ENCODE data around the gene CRLF3. TPM values are rescaled to one million over a fixed set of nuclear protein-coding genes. Genes with fewer than 3 reads are reported as not detected.

The CRLF3 gene
- total and polyA plus RNA-seq, 2 donors (not counting 1 experiment from before 2014, with no cell fraction given) = 31.6 to 83.2 TPM

DNA sequence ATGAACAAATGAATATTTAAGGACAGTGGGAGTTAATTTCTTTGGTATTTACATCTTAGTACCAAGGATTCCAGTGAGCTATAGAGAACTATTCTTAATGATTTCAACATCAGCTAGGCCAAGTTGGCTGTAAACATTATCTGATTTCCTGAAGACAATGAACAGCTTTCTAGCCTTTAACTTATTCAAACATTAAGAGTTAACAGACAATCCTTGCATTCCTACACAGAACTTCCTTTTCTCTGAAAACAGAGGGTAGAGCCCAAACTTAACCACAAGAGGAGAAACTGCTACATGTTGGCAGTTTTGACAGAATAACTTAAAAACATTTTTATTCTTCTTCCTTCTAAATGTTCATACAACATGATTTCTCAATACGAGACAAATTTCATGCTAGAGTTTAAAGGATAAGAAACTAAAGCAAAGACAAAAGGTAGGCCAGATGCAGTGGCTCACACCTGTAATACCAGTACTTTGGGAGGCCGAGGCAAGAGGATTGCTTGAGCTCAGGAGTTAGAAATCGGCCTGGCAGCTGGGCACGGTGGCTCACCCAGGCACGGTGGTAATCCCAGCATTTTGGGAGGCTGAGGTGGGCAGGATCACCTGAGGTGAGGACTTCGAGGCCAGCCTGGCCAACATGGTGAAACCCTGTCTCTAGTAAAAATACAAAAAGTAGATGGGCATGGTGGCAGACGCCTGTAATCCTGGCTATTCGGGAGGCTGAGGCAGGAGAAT is 4.4 kb downstream of the CRLF3 start:
- POLR2A ChIA-PET = interaction anchor here (8.2 kb wide), 1 partner anchor 10 kb away, joined by 66 read pairs; no protein-coding TSS in a partner anchor

DNA sequence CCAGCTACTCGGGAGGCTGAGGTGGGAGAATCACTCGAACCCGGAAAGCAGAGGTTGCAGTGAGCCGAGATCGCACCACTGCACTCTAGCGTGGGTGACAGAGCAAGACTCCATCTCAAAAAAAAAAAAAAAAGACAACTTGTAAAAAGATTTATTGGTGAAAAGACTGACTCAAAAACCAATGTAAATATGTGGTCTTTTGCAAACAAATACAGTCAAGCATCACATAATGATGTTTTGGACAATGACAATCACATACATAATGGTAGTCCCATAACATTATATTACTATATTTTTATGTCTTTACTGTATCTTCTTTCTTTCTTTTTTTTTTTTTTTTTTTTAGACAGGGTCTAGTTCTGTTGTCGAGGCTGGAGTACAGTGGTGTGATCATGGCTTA is 8.3 kb downstream of the CRLF3 start:
- WGBS (ENCODE audit: insufficient coverage) = no CpG with 5 or more reads among the region's 7 CpGs
- ATAC-seq (ENCODE audit: low read depth) (no peak), DNase-seq (no peak)
- Histone ChIP-seq H3K79me2 (ENCODE audit: control insufficient read depth, insufficient read depth, low read length) (peaks cover 100% of the 10 kb centered on the region), H3K9ac (ENCODE audit: low read length) (no peak overlapping the region), H2AFZ (ENCODE audit: insufficient read depth, low read depth, low read length, poor library complexity, severe bottlenecking) (no peak overlapping the region), H4K20me1 (ENCODE audit: control insufficient read depth, insufficient read depth, low read length, poor library complexity, severe bottlenecking) (peaks cover 22% of the 10 kb centered on the region), H3K27ac (ENCODE audit: low read length in 2 of 2) (no peak overlapping the region), H3K27me3 (replicated peaks in 1 of 4; ENCODE audit: control extremely low read depth in 1 of 4, control insufficient read depth in 3 of 4, insufficient read depth in 4 of 4, low read length in 3 of 4) (no peaks in the 10 kb centered on the region), H3K4me1 (ENCODE audit: control insufficient read depth in 2 of 2, insufficient read depth in 2 of 2, low read length in 2 of 2) (peaks cover 52 to 62% of the 10 kb centered on the region in 2 donors), H3K4me3 (ENCODE audit: control extremely low read depth in 1 of 5, extremely low read depth in 1 of 5, insufficient read depth in 1 of 5, low read depth in 2 of 5, low read length in 4 of 5) (no peak overlapping the region), H3K9me3 (ENCODE audit: control extremely low read depth in 1 of 3, control insufficient read depth in 2 of 3, insufficient read depth in 1 of 3, low read length in 2 of 3) (no peaks in the 10 kb centered on the region), H3K36me3 (replicated peaks in 1 of 2; ENCODE audit: control extremely low read depth in 1 of 2, control insufficient read depth in 1 of 2, extremely low read depth in 1 of 2, insufficient read depth in 2 of 2, low read length in 1 of 2) (peaks cover 0 to 12% of the 10 kb centered on the region in 2 experiments), H3K4me2 (replicated peaks; ENCODE audit: low read depth, low read length, poor library complexity, severe bottlenecking) (no peak overlapping the region)
- POLR2A ChIA-PET = no interaction called here
- no peak for TF ChIP-seq EZH2 (IDR thresholded peaks at IDR 0.05; ENCODE audit: borderline replicate concordance, insufficient read depth, low read depth, low read length, poor library complexity, severe bottlenecking)
- TF ChIP-seq, protein P1, sequence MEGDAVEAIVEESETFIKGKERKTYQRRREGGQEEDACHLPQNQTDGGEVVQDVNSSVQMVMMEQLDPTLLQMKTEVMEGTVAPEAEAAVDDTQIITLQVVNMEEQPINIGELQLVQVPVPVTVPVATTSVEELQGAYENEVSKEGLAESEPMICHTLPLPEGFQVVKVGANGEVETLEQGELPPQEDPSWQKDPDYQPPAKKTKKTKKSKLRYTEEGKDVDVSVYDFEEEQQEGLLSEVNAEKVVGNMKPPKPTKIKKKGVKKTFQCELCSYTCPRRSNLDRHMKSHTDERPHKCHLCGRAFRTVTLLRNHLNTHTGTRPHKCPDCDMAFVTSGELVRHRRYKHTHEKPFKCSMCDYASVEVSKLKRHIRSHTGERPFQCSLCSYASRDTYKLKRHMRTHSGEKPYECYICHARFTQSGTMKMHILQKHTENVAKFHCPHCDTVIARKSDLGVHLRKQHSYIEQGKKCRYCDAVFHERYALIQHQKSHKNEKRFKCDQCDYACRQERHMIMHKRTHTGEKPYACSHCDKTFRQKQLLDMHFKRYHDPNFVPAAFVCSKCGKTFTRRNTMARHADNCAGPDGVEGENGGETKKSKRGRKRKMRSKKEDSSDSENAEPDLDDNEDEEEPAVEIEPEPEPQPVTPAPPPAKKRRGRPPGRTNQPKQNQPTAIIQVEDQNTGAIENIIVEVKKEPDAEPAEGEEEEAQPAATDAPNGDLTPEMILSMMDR (IDR thresholded peaks at IDR 0.05) = no peak
- H3K27me3 Mint-ChIP-seq = no peaks in the 10 kb centered on the region
- H3K27ac Mint-ChIP-seq = peak overlapping the region; percentile 67
- peaks cover 56% of the 10 kb centered on the region for H3K4me1 Mint-ChIP-seq
- H3K9me3 Mint-ChIP-seq (ENCODE audit: insufficient read depth) = no peaks in the 10 kb centered on the region
- no peak overlapping the region for H3K4me3 Mint-ChIP-seq
- CTCF ChIA-PET = no interaction called here
- intact Hi-C loops (cut with micrococcal nuclease) = no loop called here

More for the DNA sequence above, 4.4 kb downstream of the CRLF3 start:
- H3K4me1 ChIP-seq (ENCODE audit: control insufficient read depth in 2 of 2, insufficient read depth in 2 of 2, low read length in 2 of 2) = peaks cover 57 to 61% of the 10 kb centered on the region in 2 donors
- H3K9ac ChIP-seq (ENCODE audit: low read length) = peak overlapping the region; percentile 18
- H3K4me3 Mint-ChIP-seq = peak overlapping the region; percentile 94
- H3K36me3 ChIP-seq (replicated peaks in 1 of 2; ENCODE audit: control extremely low read depth in 1 of 2, control insufficient read depth in 1 of 2, extremely low read depth in 1 of 2, insufficient read depth in 2 of 2, low read length in 1 of 2) = peaks cover 0 to 5% of the 10 kb centered on the region in 2 experiments
- H3K9me3 Mint-ChIP-seq (ENCODE audit: insufficient read depth) = no peaks in the 10 kb centered on the region
- DNase-seq (no peak), ATAC-seq (ENCODE audit: low read depth) (no peak)
- H3K4me3 ChIP-seq (ENCODE audit: control extremely low read depth in 1 of 5, extremely low read depth in 1 of 5, insufficient read depth in 1 of 5, low read depth in 2 of 5, low read length in 4 of 5) = peak overlapping the region in 2 of 5 experiments; percentile 2 to 5
- intact Hi-C loops (cut with micrococcal nuclease) = loop anchor here (10.0 kb wide), 1 partner anchor 445 kb away; the partner anchor contains the start of gene CPD
- H3K27me3 ChIP-seq (replicated peaks in 1 of 4; ENCODE audit: control extremely low read depth in 1 of 4, control insufficient read depth in 3 of 4, insufficient read depth in 4 of 4, low read length in 3 of 4) = no peaks in the 10 kb centered on the region
- peak overlapping the region; percentile 16 for H2AFZ ChIP-seq (ENCODE audit: insufficient read depth, low read depth, low read length, poor library complexity, severe bottlenecking)
- TF ChIP-seq, protein P1 (IDR thresholded peaks at IDR 0.05) = no peak
- no peak for TF ChIP-seq EZH2 (IDR thresholded peaks at IDR 0.05; ENCODE audit: borderline replicate concordance, insufficient read depth, low read depth, low read length, poor library complexity, severe bottlenecking)
- H3K27me3 Mint-ChIP-seq = no peaks in the 10 kb centered on the region
- H3K79me2 ChIP-seq (ENCODE audit: control insufficient read depth, insufficient read depth, low read length) = peaks cover 100% of the 10 kb centered on the region
- WGBS (ENCODE audit: insufficient coverage) = 38% methylated on average over 6 of the region's 8 CpGs
- H4K20me1 ChIP-seq (ENCODE audit: control insufficient read depth, insufficient read depth, low read length, poor library complexity, severe bottlenecking) = peaks cover 37% of the 10 kb centered on the region
- peak overlapping the region; percentile 34 to 90 for H3K27ac ChIP-seq (ENCODE audit: low read length in 2 of 2)
- H3K4me1 Mint-ChIP-seq = peaks cover 60% of the 10 kb centered on the region
- peak overlapping the region; percentile 86 for H3K27ac Mint-ChIP-seq
- CTCF ChIA-PET = interaction anchor here (0.7 to 11.7 kb wide), 3 partner anchors 11 to 401 kb away, joined by 3 to 207 read pairs (median 6); no protein-coding TSS in a partner anchor
- H3K4me2 ChIP-seq (replicated peaks; ENCODE audit: low read depth, low read length, poor library complexity, severe bottlenecking) = peak overlapping the region; percentile 72
- no peaks in the 10 kb centered on the region for H3K9me3 ChIP-seq (ENCODE audit: control extremely low read depth in 1 of 3, control insufficient read depth in 2 of 3, insufficient read depth in 1 of 3, low read length in 2 of 3)

Data from B cell (primary cell).